DND-41 (cell line): ENCODE data around the gene HNRNPLL.

Experiments used
- CTCF ChIP-seq: IDR thresholded peaks from 2 replicates; pipeline ENCODE4 v1.5.1; 2012; ENCODE audit warnings: borderline replicate concordance, low read length, moderate library complexity, mild to moderate bottlenecking; ENCODE audit not compliant: poor library complexity, severe bottlenecking; ENCODE audit errors: extremely low read depth
- EZH2 ChIP-seq: IDR thresholded peaks from 3 replicates; pipeline ENCODE4 v1.6.1; 2012; ENCODE audit warnings: borderline replicate concordance, low read depth, mild to moderate bottlenecking, moderate library complexity, low read length, inconsistent platforms; ENCODE audit not compliant: severe bottlenecking

- TF ChIP-seq CTCF (no peak), EZH2 (no peak)
Observed at GRCh38 chr2:38598200-38598990, 4.3 kb downstream of the HNRNPLL start.
